ENCODE data around the gene GBX1. TPM values are rescaled to one million over a fixed set of nuclear protein-coding genes. Genes with fewer than 3 reads are reported as not detected.

The GBX1 gene
- total RNA-seq, 2 donors from 2014 or later, result not detected

GRCh38 chr7:151134743-151135524 lies 32.6 kb downstream of the GBX1 start:
- Histone ChIP-seq H3K9me3 (no peaks in the 10 kb centered on the region), H3K27me3 (replicated peaks; ENCODE audit: insufficient read depth) (no peaks in the 10 kb centered on the region), H3K4me3 (no peak overlapping the region), H3K4me1 (ENCODE audit: control insufficient read depth in 1 of 2, low read depth in 2 of 2) (no peaks in the 10 kb centered on the region), H3K27ac (no peak overlapping the region), H3K36me3 (peaks cover 49% of the 10 kb centered on the region)
- ATAC-seq (ENCODE audit: insufficient number of reproducible peaks, low FRiP score, low read depth), result no peak
- TF ChIP-seq CTCF (IDR thresholded peaks at IDR 0.05), result no peak
- DNase-seq (ENCODE audit: low spot score), result no peak

GRCh38 chr7:151133986-151134742 lies 33.3 kb downstream of the GBX1 start:
- H3K27ac ChIP-seq, result no peak overlapping the region
- DNase-seq (ENCODE audit: low spot score), result no peak
- no peaks in the 10 kb centered on the region for H3K4me1 ChIP-seq (ENCODE audit: control insufficient read depth in 1 of 2, low read depth in 2 of 2)
- TF ChIP-seq CTCF (IDR thresholded peaks at IDR 0.05), result no peak
- ATAC-seq (ENCODE audit: insufficient number of reproducible peaks, low FRiP score, low read depth), result no peak
- peaks cover 53% of the 10 kb centered on the region for H3K36me3 ChIP-seq
- no peak overlapping the region for H3K4me3 ChIP-seq
- no peaks in the 10 kb centered on the region for H3K9me3 ChIP-seq
- H3K27me3 ChIP-seq (replicated peaks; ENCODE audit: insufficient read depth), result no peaks in the 10 kb centered on the region

GRCh38 chr7:151133266-151133985 lies 34.1 kb downstream of the GBX1 start:
- TF ChIP-seq CTCF (IDR thresholded peaks at IDR 0.05), result no peak
- Histone ChIP-seq H3K27me3 (replicated peaks; ENCODE audit: insufficient read depth) (no peaks in the 10 kb centered on the region), H3K4me1 (ENCODE audit: control insufficient read depth in 1 of 2, low read depth in 2 of 2) (no peaks in the 10 kb centered on the region), H3K27ac (no peak overlapping the region), H3K36me3 (peaks cover 57% of the 10 kb centered on the region), H3K4me3 (no peak overlapping the region), H3K9me3 (no peaks in the 10 kb centered on the region)
- DNase-seq (ENCODE audit: low spot score) (no peak), ATAC-seq (ENCODE audit: insufficient number of reproducible peaks, low FRiP score, low read depth) (no peak)

GRCh38 chr7:151132461-151133205 lies 34.9 kb downstream of the GBX1 start:
- DNase-seq (ENCODE audit: low spot score), result no peak
- H3K27ac ChIP-seq, result no peak overlapping the region
- TF ChIP-seq CTCF (IDR thresholded peaks at IDR 0.05), result no peak
- peaks cover 65% of the 10 kb centered on the region for H3K36me3 ChIP-seq
- no peaks in the 10 kb centered on the region for H3K4me1 ChIP-seq (ENCODE audit: control insufficient read depth in 1 of 2, low read depth in 2 of 2)
- no peak overlapping the region for H3K4me3 ChIP-seq
- ATAC-seq (ENCODE audit: insufficient number of reproducible peaks, low FRiP score, low read depth), result no peak
- no peaks in the 10 kb centered on the region for H3K27me3 ChIP-seq (replicated peaks; ENCODE audit: insufficient read depth)
- H3K9me3 ChIP-seq, result no peaks in the 10 kb centered on the region

Measured in thoracic aorta (tissue), 2 donors.